GM12891 (cell line): Measurements from ENCODE around the gene DNAJC11.

Source experiments
- PAX5 ChIP-seq: IDR thresholded peaks from 2 replicates; pipeline ENCODE4 v1.6.1; 2011; ENCODE audit warnings: low read length, moderate library complexity, mild to moderate bottlenecking; ENCODE audit not compliant: insufficient read depth, severe bottlenecking
- POLR2A ChIP-seq: IDR thresholded peaks from 2 replicates; pipeline ENCODE4 v1.6.1; 2011; ENCODE audit warnings: low read depth, low read length, control low read depth
- POLR2AphosphoS5 ChIP-seq: IDR thresholded peaks from 2 replicates; pipeline ENCODE4 v1.6.1; 2011; ENCODE audit warnings: low read depth, low read length, control low read depth
- SPI1 ChIP-seq: IDR thresholded peaks from 2 replicates; pipeline ENCODE4 v1.6.1; 2011; ENCODE audit warnings: low read depth, low read length, control low read depth
- TAF1 ChIP-seq: IDR thresholded peaks from 2 replicates; pipeline ENCODE4 v1.6.1; 2011; ENCODE audit warnings: low read depth, low read length, control low read depth

GRCh38 chr1:6632588-6633514 is 68.8 kb downstream of the DNAJC11 start:
- TF ChIP-seq POLR2A, result no peak
- no peak; the same call in 1 of the 2 replicates for TF ChIP-seq POLR2AphosphoS5
- no peak for TF ChIP-seq PAX5
- TF ChIP-seq TAF1, result no peak
- no peak for TF ChIP-seq SPI1
